Mesendoderm (in vitro differentiated cells): ENCODE measurements around the gene ABCA6.

Source experiments
- DNase-seq: peaks from one replicate; pipeline ENCODE4 v3.0.0; 2013
- H2AK5ac ChIP-seq: 2 replicates; pipeline ENCODE4 v1.6.1; 2013; ENCODE audit warnings: low read length, inconsistent platforms
- H2BK120ac ChIP-seq: 2 replicates; pipeline ENCODE4 v1.6.1; 2013; ENCODE audit warnings: low read depth, mild to moderate bottlenecking, low read length, moderate library complexity, mixed read lengths
- H2BK15ac ChIP-seq: replicated peaks from 2 replicates; pipeline ENCODE4 v1.6.1; 2013; ENCODE audit warnings: low read depth, mild to moderate bottlenecking, moderate library complexity
- H2BK5ac ChIP-seq: 2 replicates; pipeline ENCODE4 v1.6.1; 2013; ENCODE audit warnings: low read length, inconsistent platforms
- H3K18ac ChIP-seq: 2 replicates; pipeline ENCODE4 v1.6.1; 2013; ENCODE audit warnings: mild to moderate bottlenecking, low read length, mixed read lengths
- H3K23ac ChIP-seq: one replicate; pipeline ENCODE4 v1.6.1; 2013; ENCODE audit warnings: low read length
- H3K27ac ChIP-seq: 2 replicates; pipeline ENCODE4 v1.5.1; 2013; ENCODE audit warnings: low read depth, mild to moderate bottlenecking, inconsistent platforms, low read length, moderate library complexity
- H3K27me3 ChIP-seq: 2 replicates; pipeline ENCODE4 v1.6.1; 2013; ENCODE audit warnings: low read length, control low read depth, mild to moderate bottlenecking, inconsistent platforms; ENCODE audit not compliant: insufficient read depth, poor library complexity
- H3K36me3 ChIP-seq: 2 replicates; pipeline ENCODE4 v1.6.1; 2013; ENCODE audit warnings: low read length, inconsistent platforms; ENCODE audit not compliant: control insufficient read depth, insufficient read depth
- H3K4ac ChIP-seq: one replicate; pipeline ENCODE4 v1.6.1; 2013; ENCODE audit warnings: low read depth, mild to moderate bottlenecking, low read length, moderate library complexity
- H3K4me1 ChIP-seq: 2 replicates; pipeline ENCODE4 v1.6.1; 2013; ENCODE audit warnings: low read depth, low read length, inconsistent platforms; ENCODE audit not compliant: control insufficient read depth
- H3K4me2 ChIP-seq: 2 replicates; pipeline ENCODE4 v1.6.1; 2013; ENCODE audit warnings: low read length
- H3K4me3 ChIP-seq: 2 replicates; pipeline ENCODE4 v1.5.1; 2013; ENCODE audit warnings: mild to moderate bottlenecking, low read length
- H3K56ac ChIP-seq: one replicate; pipeline ENCODE4 v1.6.1; 2013; ENCODE audit warnings: low read length
- H3K79me1 ChIP-seq: 2 replicates; pipeline ENCODE4 v1.6.1; 2013; ENCODE audit warnings: low read length, inconsistent platforms
- H3K79me2 ChIP-seq: 2 replicates; pipeline ENCODE4 v1.6.1; 2013; ENCODE audit warnings: mild to moderate bottlenecking, low read length; ENCODE audit not compliant: control insufficient read depth, insufficient read depth
- H3K9ac ChIP-seq: 2 replicates; pipeline ENCODE4 v1.6.1; 2013; ENCODE audit warnings: low read length, inconsistent platforms
- H4K5ac ChIP-seq: one replicate; pipeline ENCODE4 v1.6.1; 2013; ENCODE audit warnings: low read length
- H4K8ac ChIP-seq: one replicate; pipeline ENCODE4 v1.6.1; 2013; ENCODE audit warnings: low read depth, mild to moderate bottlenecking, control low read depth, low read length, moderate library complexity
- WGBS: extraction: QIAGEN DNeasy Blood & Tissue Kit; methylation state at CpG from one replicate; pipeline ENCODE4 v1.1.7; 2013; ENCODE audit warnings: low lambda C conversion rate, missing lambda C conversion rate; ENCODE audit not compliant: insufficient coverage; ENCODE audit errors: extremely low coverage; 5-methylcytosine and 5-hydroxymethylcytosine counted together

ABCA6 gene

GRCh38 chr17:69047368-69048263 lies 94.1 kb downstream of the ABCA6 start:
- no peak overlapping the region for H4K5ac ChIP-seq
- peaks cover 2% of the 10 kb centered on the region for H3K4me1 ChIP-seq
- H2BK5ac ChIP-seq: peak overlapping the region; percentile 73
- H2AK5ac ChIP-seq: no peak overlapping the region
- peak; percentile 85 for DNase-seq
- H3K56ac ChIP-seq: peak overlapping the region; percentile 26
- H2BK15ac ChIP-seq: no peak overlapping the region
- no peak overlapping the region for H3K18ac ChIP-seq
- H4K8ac ChIP-seq: no peak overlapping the region
- H3K27me3 ChIP-seq: no peaks in the 10 kb centered on the region
- no CpG with 5 or more reads among the region's 3 CpGs for WGBS
- H3K23ac ChIP-seq: no peak overlapping the region
- no peak overlapping the region for H2BK120ac ChIP-seq
- peak overlapping the region; percentile 92 for H3K27ac ChIP-seq
- H3K79me2 ChIP-seq: no peaks in the 10 kb centered on the region
- H3K79me1 ChIP-seq: no peaks in the 10 kb centered on the region
- H3K4me3 ChIP-seq: no peak overlapping the region
- H3K36me3 ChIP-seq: no peaks in the 10 kb centered on the region
- no peak overlapping the region for H3K4ac ChIP-seq
- no peak overlapping the region for H3K9ac ChIP-seq
- no peak overlapping the region for H3K4me2 ChIP-seq

GRCh38 chr17:69046121-69046807 lies 95.4 kb downstream of the ABCA6 start:
- Histone ChIP-seq H3K4me3 (no peak overlapping the region), H3K56ac (no peak overlapping the region), H4K5ac (no peak overlapping the region), H3K4me1 (peaks cover 2% of the 10 kb centered on the region), H3K4ac (no peak overlapping the region), H3K4me2 (no peak overlapping the region), H3K27me3 (no peaks in the 10 kb centered on the region), H2AK5ac (no peak overlapping the region), H3K36me3 (no peaks in the 10 kb centered on the region), H2BK120ac (no peak overlapping the region), H2BK15ac (no peak overlapping the region), H3K23ac (no peak overlapping the region), H3K18ac (no peak overlapping the region), H2BK5ac (no peak overlapping the region), H3K27ac (no peak overlapping the region), H3K79me2 (no peaks in the 10 kb centered on the region), H4K8ac (no peak overlapping the region), H3K9ac (no peak overlapping the region), H3K79me1 (no peaks in the 10 kb centered on the region)
- no CpG with 5 or more reads among the region's 4 CpGs for whole genome bisulfite sequencing
- peak; percentile 45 for DNase-seq

- no peak overlapping the region for H3K27ac ChIP-seq
- no peaks in the 10 kb centered on the region for H3K27me3 ChIP-seq
- H2BK120ac ChIP-seq: no peak overlapping the region
- no peak overlapping the region for H2BK15ac ChIP-seq
- H2AK5ac ChIP-seq: no peak overlapping the region
- H3K4me3 ChIP-seq: no peak overlapping the region
- no peak overlapping the region for H3K18ac ChIP-seq
- no peak overlapping the region for H3K4ac ChIP-seq
- no peak overlapping the region for H2BK5ac ChIP-seq
- peaks cover 2% of the 10 kb centered on the region for H3K4me1 ChIP-seq
- no peaks in the 10 kb centered on the region for H3K36me3 ChIP-seq
- H3K9ac ChIP-seq: no peak overlapping the region
- DNase-seq: no peak
- no peak overlapping the region for H4K5ac ChIP-seq
- no peaks in the 10 kb centered on the region for H3K79me1 ChIP-seq
- H4K8ac ChIP-seq: no peak overlapping the region
- no peak overlapping the region for H3K4me2 ChIP-seq
- no CpG with 5 or more reads among the region's 2 CpGs for WGBS
- no peak overlapping the region for H3K56ac ChIP-seq
- H3K23ac ChIP-seq: no peak overlapping the region
- H3K79me2 ChIP-seq: no peaks in the 10 kb centered on the region
These were observed 96.0 kb downstream of the ABCA6 start for GRCh38 chr17:69045646-69046045.

- H3K4ac ChIP-seq: no peak overlapping the region
- WGBS: no CpG with 5 or more reads among the region's 2 CpGs
- no peak overlapping the region for H3K56ac ChIP-seq
- no peak overlapping the region for H3K9ac ChIP-seq
- no peaks in the 10 kb centered on the region for H3K27me3 ChIP-seq
- no peak overlapping the region for H4K5ac ChIP-seq
- no peak for DNase-seq
- no peak overlapping the region for H3K18ac ChIP-seq
- H2BK120ac ChIP-seq: no peak overlapping the region
- H2BK15ac ChIP-seq: no peak overlapping the region
- H3K23ac ChIP-seq: no peak overlapping the region
- no peak overlapping the region for H3K27ac ChIP-seq
- peaks cover 2% of the 10 kb centered on the region for H3K4me1 ChIP-seq
- no peak overlapping the region for H2AK5ac ChIP-seq
- H3K4me3 ChIP-seq: no peak overlapping the region
- no peaks in the 10 kb centered on the region for H3K79me2 ChIP-seq
- H3K36me3 ChIP-seq: no peaks in the 10 kb centered on the region
- H3K79me1 ChIP-seq: no peaks in the 10 kb centered on the region
- no peak overlapping the region for H2BK5ac ChIP-seq
- H4K8ac ChIP-seq: no peak overlapping the region
- no peak overlapping the region for H3K4me2 ChIP-seq
These were observed 97.3 kb downstream of the ABCA6 start for GRCh38 chr17:69044371-69044770.

- Histone ChIP-seq H3K23ac (no peak overlapping the region), H3K27me3 (no peaks in the 10 kb centered on the region), H3K4me3 (no peak overlapping the region), H2BK5ac (no peak overlapping the region), H3K56ac (no peak overlapping the region), H3K9ac (no peak overlapping the region), H3K27ac (no peak overlapping the region), H4K5ac (no peak overlapping the region), H3K36me3 (no peaks in the 10 kb centered on the region), H3K4ac (no peak overlapping the region), H3K79me1 (no peaks in the 10 kb centered on the region), H4K8ac (no peak overlapping the region), H2BK15ac (no peak overlapping the region), H3K79me2 (no peaks in the 10 kb centered on the region), H3K18ac (no peak overlapping the region), H2BK120ac (no peak overlapping the region), H2AK5ac (no peak overlapping the region), H3K4me1 (peaks cover under 1% of the 10 kb centered on the region), H3K4me2 (no peak overlapping the region)
- DNase-seq: no peak
- no CpG with 5 or more reads among the region's 6 CpGs for WGBS
These were observed 98.5 kb downstream of the ABCA6 start for GRCh38 chr17:69043098-69043734.
